Heart left ventricle (tissue), 13 donors: ENCODE measurements around the gene TOGARAM1.

Experiments used
- CTCF ChIP-seq, 12 donors: fragments of 200-600 bp; sonication (generic) in 4 of 12; IDR thresholded peaks; one replicate each; pipeline versions ENCODE4 v1.5.0 to v1.8.0; 2018 to 2022; ENCODE audit warnings: antibody characterized with exemption in 12 of 12, mild to moderate bottlenecking in 5 of 12
- POLR2A ChIP-seq, 2 donors: fragments of 450-650 bp; IDR thresholded peaks; one replicate each; pipeline ENCODE4 v1.6.1; 2017; ENCODE audit warnings: antibody characterized with exemption in 2 of 2, mild to moderate bottlenecking in 2 of 2, moderate library complexity in 2 of 2
- donor health status: ischemic (EF 13 %, LVEDD 7.1; RV severe dilation, severe dysfunction).
- donor health status: DM: no; HTN: yes; CAD: no.
- donor health status: DM: no; HTN: no; CAD: no.
- donor health status: ischemic (EF 25% LVEDD 6.9; RV normal size, moderate dysfunction).
- donor health status: ischemic (EF 25% LVEDD 5.7; RV mildly dilated, moderate dysfunction).
- donor health status: ischemic (EF 35%, LVEDD 5.7; RV mildly dilated, moderate dysfunction).
- donor health status: nonischemic (EF 11% LVEDD 7.7; RV severe dilation, severe dysfunction).
- donor health status: DM: yes; HTN: yes; CAD: no.
- donor health status: PGD.
- donor health status: ischemic (EF 29% LVEDD 5.4; RV normal size, mild dysfunction).
- donor health status: nonischemic (EF 23%, LVEDD 6.1; RV moderate dilation, normal function).

- TF ChIP-seq CTCF (IDR thresholded peaks at IDR 0.05) (no peak), POLR2A (IDR thresholded peaks at IDR 0.05) (no peak)
These were observed 127.8 kb downstream of the TOGARAM1 start for GRCh38 chr14:45089813-45090212.
